ENCODE data around the gene ZNRF4.
"Not testable (repeated sequence)": the region's sequence is repeated elsewhere in the genome, so short reads cannot be mapped to it uniquely, and the experiment has no call there.

Gene ZNRF4, protein sequence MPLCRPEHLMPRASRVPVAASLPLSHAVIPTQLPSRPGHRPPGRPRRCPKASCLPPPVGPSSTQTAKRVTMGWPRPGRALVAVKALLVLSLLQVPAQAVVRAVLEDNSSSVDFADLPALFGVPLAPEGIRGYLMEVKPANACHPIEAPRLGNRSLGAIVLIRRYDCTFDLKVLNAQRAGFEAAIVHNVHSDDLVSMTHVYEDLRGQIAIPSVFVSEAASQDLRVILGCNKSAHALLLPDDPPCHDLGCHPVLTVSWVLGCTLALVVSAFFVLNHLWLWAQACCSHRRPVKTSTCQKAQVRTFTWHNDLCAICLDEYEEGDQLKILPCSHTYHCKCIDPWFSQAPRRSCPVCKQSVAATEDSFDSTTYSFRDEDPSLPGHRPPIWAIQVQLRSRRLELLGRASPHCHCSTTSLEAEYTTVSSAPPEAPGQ

DNA sequence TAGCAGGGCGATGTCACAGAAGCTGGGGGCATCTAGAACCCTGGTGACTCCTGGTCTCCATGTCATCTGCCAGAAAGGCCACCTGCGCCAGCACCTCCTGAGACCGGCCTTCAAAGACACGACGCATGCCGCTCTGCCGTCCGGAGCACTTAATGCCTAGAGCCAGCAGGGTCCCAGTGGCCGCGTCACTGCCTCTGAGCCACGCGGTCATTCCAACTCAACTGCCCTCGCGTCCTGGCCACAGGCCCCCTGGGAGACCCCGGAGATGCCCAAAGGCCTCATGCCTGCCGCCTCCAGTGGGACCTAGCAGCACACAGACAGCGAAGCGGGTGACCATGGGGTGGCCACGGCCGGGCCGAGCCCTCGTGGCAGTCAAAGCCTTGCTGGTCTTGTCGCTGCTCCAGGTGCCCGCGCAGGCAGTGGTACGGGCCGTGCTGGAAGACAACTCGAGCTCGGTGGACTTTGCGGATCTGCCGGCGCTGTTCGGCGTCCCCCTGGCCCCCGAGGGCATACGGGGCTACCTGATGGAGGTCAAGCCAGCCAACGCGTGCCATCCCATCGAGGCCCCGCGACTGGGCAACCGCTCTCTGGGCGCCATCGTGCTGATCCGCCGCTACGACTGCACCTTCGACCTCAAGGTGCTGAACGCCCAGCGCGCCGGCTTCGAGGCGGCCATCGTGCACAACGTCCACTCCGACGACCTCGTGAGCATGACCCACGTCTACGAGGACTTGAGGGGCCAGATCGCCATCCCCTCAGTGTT lies at the start of gene ZNRF4:
Gene ZNRF4 (plus strand): TSS at position 51 of the 763 bp plus-strand sequence. CDS start 75 bp downstream, at position 126.
- no peak for DNase-seq (ENCODE audit: low read depth in 2 of 2, low spot score in 1 of 2)

DNA sequence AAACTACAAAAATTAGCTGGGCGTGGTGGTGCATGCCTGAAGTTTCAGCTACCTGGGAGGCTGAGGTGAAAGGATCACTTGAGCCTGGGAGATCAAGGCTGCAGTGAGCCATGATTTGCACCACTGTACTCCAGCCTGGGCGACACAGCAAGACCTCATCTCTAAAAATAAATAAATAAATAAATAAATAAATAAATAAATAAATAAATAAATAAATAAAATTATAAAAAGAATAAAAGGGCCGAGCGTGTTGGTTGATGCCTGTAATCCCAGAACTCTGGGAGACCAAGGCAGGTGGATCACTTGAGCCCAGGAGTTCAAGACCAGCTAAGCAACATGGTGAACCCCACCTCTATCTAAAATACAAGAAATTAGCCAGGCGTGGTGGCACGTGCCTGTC lies 49.0 kb upstream of the ZNRF4 start:
- not testable (repeated sequence) for DNase-seq (ENCODE audit: low read depth in 2 of 2, low spot score in 1 of 2)

DNA sequence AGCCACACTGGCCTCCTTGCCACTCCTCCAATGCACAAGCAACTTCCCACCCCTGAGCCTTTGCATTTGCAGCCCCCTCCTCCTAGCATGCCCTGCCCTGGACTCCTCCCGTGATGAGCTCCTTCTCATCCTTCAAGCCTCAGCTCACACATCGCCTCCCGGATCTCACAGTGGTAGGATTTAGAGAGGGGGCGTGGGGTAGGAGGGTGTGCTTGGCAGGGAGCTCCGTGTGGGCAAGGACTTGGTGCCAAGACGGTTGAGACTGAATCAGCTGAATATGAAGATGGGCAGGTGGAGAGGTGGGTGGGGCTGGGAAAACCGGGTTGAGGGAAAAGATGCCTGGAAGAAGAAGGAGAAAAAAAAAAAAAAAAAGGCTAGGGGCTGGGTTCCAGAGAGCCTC lies 48.4 kb upstream of the ZNRF4 start:
- no peak for DNase-seq (ENCODE audit: low read depth in 2 of 2, low spot score in 1 of 2)

DNA sequence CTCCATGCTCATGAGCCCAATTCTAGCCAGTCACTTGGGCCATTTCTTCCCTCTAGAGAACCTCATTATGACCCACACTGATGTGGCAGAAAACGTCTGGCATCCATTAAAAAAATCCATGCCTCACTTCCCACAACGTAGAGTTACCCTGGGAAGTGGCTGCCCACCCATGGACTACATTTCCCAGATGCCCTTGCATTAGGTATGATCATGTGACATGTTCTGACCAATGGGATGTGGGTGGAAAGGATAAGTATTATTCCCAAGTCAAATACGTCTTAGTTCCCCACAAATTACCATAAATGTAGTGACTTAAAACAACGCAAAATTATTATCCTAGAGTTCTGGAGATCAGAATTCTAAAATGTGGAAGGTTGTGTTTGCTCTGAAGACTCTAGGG lies 47.9 kb upstream of the ZNRF4 start:
- DNase-seq (ENCODE audit: low read depth in 2 of 2, low spot score in 1 of 2): no peak

DNA sequence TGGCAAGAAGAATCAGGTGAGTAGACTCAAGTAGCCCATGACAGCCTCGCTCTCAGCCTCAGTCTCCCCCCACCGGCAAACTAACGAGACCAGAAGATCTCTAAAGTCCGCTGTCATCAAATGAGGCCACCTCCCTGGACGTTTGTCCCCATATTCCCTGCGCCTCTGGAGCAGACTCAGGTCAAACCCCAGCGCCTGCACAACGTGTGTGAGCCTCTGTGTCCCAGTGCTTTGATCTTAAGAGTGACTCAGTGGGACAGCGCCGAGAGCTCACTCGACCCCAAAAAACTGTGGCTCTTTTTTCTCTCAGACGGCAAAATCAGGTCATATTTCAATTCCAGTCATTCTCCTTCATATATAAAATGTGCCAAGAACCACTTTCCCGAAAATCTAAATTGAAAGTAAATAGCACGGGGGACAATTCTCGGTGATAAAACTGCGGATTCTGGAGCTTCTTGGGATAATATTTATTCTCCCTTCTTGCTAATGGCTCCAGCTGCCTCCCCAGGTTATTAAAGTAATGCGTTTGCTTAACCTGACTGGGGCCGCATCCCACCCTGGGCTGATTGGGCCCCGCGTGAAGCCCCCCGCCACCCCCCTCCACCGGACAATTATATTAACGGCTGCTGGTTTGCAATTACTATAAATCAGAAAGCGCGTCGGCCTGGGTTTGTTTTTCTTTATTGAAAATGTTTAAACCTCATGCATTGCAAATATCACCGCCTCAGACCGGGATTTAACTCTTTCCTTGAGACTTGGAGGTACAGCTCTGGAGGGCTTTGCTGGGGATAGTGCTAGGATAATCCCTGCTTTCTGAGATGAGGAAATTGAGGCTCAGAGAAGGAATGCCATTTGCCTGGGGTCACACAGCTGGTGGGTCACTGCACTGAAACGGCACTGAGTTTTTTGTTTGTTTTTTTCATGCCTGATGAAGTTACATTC lies 37.5 kb upstream of the ZNRF4 start:
- no peak for DNase-seq (ENCODE audit: low read depth in 2 of 2, low spot score in 1 of 2)

DNA sequence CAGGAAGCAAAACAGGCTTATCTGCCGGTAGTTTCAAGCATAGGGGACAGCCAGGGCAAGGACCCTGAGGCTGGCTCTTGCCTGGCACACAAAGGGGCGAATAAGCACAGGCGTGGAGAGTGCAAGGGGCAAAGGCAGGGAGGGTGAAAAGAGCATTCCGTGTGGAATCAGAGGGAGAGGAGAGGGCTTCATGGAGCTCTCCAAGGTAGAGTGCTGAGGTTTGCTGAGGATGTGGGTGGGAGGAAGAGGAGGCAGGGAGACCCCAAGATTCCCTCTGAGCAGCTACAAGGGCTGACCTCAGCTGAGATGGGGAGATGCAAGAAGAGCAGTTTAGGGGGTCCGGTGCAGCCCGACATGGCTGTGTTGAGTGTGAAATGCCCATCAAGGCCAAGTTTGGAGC lies 36.5 kb upstream of the ZNRF4 start:
- DNase-seq (ENCODE audit: low read depth in 2 of 2, low spot score in 1 of 2): no peak

DNA sequence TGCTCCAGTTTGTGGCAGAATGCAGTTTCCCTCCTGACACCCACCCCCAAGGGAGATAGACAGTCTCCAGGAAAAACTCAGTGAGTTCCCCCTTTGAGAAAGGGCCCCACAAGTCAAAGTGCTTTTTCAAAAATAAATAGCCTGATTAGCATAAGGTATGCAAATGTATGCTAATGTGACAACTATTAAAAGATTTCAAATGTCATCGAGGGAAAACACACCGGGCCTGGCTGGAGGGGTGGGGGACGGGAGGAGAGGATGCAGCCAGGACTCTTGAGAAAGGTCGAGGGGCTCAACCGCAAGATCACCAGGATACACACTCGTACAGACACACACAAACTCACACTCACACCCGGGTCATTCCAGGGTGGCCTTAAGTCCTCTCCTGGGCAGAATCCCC lies 34.3 kb upstream of the ZNRF4 start:
- no peak for DNase-seq (ENCODE audit: low read depth in 2 of 2, low spot score in 1 of 2)

DNA sequence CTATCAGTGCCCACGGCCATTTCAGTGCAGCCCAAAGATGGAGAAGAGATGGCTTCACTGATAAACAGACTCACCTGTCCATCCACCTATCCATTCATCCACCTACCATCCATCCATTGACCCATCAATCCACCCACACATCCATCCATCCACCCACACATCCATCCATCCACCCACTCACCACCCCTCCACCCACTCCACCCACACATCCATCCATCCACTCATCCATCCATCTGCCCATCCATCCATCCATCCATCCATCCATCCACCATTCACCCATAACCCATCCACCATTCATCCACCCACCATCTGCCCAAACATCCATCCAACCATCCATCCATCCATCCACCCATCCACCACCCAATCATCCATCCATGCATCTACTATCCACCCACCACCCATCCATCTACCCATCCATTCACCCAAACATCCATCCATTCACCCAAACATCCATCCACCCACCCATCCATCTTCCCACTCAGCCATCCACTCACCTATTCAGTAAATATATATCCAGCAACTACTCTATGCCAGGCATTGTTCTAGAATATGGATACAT lies 31.6 kb upstream of the ZNRF4 start:
- DNase-seq (ENCODE audit: low read depth in 2 of 2, low spot score in 1 of 2): no peak

DNA sequence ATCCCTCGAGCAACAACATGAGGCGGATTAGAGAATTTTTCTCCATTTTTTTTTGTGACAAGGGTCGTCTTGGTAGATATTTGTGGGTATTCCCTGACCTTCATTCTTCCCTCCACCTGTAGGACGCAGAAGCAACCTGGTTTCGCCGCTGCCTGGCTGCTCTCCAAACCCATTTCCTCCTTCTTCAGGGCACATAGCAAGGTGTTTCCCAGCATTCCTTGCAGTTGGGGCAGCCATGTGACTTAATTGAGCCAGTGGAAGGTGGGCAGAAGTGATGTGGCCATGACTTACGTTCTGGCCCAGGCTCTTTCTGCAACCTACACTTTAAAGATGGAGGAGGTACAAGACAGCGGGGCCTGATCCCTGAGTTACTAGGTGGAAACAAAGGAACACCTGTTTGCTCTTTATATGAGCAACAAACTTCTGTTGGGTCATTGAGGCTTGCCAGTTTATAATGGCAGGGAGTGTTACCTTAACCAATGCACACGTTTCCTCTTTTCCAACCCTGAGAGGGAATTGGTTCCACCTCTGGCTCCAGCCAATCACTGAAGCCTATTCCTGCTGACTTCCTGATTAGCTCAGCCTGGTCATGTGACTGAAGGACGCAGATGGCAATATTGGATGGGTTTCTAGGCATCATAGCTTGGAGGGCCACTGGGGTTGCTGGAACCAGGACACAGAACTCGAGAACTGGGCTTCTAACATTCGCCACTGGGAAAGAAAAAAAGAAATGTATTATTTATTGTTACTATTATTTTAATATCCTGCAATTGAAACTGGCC lies 30.8 kb upstream of the ZNRF4 start:
- DNase-seq (ENCODE audit: low read depth in 2 of 2, low spot score in 1 of 2): no peak

DNA sequence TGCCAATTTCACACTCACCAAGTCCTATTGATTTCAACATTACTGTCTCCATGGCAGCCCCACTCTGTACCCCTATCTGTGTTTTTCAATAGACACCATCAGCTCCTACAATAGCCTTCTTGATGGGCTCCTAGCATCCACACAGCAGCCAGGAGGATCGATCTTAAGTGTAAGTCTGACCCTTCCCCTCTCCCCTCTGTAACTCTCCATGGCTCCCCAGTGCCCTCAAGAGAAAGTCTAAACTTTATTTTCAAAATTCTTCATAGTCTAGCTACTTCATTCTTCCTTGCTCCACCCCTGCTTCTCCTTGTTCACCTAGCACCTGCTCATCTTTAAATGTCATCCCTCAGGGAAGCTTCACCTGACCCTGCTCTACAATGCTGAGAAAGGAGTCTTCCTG lies 30.0 kb upstream of the ZNRF4 start:
- no peak for DNase-seq (ENCODE audit: low read depth in 2 of 2, low spot score in 1 of 2)

DNA sequence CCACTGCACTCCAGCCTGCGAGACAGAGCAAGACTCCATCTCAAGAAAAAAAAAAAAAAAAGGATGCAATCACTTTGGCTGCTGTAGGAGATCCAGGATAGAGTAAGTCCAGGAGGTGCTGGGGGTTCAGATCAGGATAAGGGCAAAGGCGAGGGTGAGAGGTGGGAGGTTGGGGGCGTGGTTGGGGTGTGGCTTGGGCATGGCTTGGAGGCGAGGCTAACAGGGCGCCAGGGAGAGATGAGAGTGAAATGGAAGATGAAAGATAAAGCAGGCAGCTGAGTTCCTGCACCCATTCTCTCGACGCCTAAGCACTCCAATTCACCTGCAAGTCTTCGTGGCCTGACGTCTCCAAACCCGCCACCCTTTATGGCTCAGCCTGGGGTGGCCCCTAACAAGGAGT lies 25.0 kb upstream of the ZNRF4 start:
- no peak for DNase-seq (ENCODE audit: low read depth in 2 of 2, low spot score in 1 of 2)

DNA sequence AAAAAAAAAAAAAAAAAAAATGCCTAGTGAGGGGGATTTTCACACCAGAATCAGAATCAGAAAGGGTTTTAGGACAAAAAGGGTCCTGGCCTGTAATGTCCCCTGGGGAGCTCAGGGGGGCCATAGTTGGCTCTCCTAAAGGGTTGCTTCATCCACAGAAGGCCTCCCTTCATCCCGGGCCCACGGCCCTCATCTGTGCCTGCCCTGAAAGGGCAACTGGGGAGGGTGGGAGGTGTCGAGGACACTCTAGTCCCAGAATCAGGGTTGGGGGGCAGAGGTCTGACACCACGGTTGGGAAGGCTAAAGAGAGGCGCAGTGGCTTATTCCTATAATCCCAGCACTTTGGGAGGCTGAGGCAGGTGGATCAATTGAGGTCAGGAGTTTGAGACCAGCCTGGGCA lies 22.5 kb upstream of the ZNRF4 start:
- DNase-seq (ENCODE audit: low read depth in 2 of 2, low spot score in 1 of 2): no peak

DNA sequence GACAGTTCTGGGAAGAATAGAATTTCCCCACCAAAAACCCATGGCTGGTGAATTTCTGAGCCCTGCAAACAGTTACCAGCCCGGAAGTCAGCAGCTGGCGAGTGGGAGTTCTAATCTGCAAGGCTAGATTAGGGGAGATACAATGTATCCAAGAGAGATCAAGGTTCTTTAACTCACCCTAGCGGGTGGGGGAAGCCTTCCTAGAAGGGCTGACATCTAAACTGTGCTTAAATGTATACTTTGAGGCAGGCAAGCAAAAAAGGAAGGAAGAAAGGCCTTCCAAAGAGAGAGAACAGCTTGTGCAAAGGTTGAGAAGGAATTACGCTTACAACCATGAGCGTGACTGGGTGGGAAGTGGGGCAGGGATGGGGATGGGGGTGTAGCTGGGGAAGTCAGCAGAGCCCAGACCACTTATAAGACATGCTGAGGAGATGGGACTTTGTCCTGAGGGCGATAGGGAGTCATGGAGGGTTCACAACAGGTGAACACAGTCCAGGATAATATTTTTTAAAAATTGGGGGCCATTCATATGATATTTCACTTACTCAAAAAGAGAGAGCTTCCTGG lies 20.8 kb upstream of the ZNRF4 start:
- no peak for DNase-seq (ENCODE audit: low read depth in 2 of 2, low spot score in 1 of 2)

DNA sequence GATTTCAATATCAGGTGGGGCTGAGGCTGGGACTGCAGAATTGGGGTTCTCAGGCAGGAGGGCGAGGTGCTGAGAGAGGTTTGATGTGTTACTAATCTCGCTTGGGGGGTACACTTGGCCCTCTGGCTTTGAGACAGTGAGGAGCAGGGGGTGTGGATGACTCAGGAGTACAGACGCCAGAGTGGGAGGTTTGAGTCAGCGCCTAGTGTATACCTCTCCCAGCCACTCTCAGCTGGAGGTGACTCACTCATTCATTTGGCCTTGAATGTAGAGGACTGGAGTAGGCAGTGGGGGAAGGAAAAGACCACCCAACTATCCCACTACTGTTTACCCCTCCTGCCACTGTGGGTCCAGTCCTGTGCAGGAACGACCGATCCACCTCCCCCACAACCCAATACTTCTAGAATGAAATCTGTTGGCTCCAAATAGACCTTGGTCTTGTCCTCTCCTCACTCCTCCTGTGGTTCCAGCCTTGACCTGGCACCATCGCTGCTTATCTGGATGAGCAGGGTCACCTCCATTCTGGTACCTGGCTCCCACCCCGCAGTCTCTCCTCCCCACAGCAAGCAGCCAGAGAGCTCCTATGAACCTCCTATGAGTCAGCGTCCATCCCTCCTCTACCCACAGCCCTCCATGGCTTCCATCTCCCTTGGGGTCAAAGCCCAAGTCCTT lies 20.1 kb upstream of the ZNRF4 start:
- no peak for DNase-seq (ENCODE audit: low read depth in 2 of 2, low spot score in 1 of 2)

DNA sequence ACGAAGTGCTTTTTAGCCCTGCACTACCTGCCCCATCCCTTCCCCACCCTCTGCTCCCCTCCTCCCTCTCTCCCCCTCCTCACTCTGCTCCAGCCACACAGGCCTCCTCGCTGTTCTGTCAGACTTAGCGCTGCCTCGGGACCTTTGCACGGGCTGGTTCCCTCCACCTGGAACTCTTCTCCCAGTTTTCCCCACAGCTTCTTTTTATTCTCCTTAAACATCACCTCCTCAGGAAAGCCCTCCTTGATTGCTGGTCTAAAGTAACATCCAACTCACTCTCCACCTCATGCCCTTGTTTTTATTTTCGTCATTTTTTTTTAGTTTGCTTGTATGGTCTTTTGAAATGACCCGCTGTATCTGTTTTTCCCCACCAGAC lies 19.6 kb upstream of the ZNRF4 start:
- DNase-seq (ENCODE audit: low read depth in 2 of 2, low spot score in 1 of 2): no peak

DNA sequence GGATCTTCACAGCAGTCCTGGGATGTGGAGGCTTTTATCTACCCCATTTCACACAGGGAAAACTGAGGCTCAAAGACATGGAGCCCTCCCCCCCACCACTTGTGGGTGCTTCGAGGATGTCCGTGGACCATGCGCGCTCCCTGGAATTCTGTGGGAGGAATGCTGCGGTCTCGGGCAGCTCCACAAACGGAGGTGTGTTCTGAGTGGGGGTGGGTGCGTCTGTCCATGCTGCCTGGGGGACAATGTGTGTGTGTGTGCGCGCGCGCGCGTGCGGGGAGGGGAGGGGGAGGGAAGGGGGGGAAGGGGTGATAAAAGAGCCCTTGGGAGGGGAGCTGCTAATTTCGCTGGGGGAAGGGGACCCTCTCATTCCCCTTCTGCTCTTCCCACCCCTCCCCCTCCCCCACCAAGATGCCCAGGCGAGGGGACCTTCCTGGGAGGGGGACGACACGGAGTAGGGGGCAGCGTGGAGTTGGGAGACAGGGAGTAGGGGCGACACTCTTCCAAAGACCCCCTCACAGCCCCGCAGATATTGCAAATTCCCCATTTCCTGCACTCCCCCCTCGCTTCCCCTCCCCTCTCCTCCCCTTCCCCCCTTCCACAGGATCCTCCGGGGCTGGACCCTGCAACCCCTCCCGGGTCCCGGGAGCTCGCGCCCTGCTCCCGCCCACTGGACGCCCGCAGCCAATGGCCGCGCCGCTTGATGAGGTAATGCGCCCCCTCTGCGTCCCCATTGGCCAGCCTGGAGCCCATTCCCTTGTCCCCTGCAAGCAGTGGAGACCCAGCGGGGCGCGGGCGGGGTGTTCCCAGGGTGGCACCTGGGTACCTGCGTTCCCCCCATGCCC lies 18.9 kb upstream of the ZNRF4 start:
- no peak for DNase-seq (ENCODE audit: low read depth in 2 of 2, low spot score in 1 of 2)

DNA sequence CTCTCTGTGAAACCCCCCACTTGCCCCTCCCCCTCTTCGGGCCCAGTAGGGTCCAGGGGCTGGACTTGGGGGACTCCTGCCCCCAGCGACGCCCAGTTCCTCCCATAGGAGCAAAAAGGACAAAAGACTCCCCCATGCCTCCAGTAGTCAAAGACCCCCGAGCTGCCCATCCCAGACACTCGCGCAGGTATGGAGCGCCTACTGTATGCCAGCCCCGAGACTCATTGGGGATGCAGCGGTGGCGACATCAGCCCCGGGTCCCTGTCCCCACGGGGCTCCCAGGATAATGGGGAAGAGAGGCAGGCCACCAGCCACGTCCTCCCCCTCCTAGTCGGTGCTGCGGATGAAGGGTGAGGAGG lies 18.3 kb upstream of the ZNRF4 start:
- DNase-seq (ENCODE audit: low read depth in 2 of 2, low spot score in 1 of 2): no peak

DNA sequence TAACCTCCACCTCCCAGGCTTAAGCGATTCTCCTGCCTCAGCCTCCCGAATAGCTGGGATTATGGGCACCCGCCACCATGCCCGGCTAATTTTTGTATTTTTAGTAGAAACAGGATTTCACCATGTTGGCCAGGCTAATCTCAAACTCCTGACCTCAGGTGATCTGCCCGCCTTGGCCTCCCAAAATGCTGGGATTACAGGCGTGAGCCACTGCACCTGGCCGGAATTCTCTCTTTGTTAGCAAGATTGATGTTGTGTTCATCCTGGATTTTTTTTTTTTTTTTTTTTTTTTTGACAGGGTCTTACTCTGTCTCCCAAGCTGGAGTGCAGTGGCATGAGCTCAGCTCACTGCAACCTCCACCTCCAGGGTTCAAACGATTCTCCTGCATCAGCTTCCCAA lies 16.5 kb upstream of the ZNRF4 start:
- DNase-seq (ENCODE audit: low read depth in 2 of 2, low spot score in 1 of 2): not testable (repeated sequence)

DNA sequence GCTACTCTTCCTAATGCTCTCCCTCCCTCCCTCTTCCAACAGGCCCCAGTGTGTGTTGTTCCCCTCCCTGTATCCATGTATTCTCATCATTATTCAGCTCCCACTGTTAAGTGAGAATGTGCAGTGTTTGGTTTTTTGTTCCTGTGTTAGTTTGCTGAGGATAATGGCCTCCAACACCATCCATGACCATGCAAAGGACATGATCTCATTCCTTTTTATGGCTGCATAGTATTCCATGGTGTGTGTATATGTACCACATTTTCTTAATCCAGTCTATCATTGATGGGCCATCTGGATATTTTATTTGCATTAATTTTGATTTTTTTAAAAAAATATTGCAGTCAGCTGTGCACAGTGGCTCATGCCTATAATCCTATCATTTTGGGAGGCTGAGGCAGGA lies 15.8 kb upstream of the ZNRF4 start:
- DNase-seq (ENCODE audit: low read depth in 2 of 2, low spot score in 1 of 2): no peak

Data from stimulated activated CD8-positive, alpha-beta memory T cell treated with anti-CD3 and anti-CD28 coated beads, Interleukin-4, amount 100 ng/mL, for 1 hour (primary cell).